Breast epithelium (tissue), 3 donors: ENCODE measurements around the gene CDK11B.

ENCODE experiments used
- CTCF ChIP-seq, 3 donors: fragments of 450-650 bp; IDR thresholded peaks; one replicate each; pipeline ENCODE4 v1.5.1; 2016 to 2017; ENCODE audit warnings: antibody characterized with exemption in 3 of 3, mild to moderate bottlenecking in 3 of 3, moderate library complexity in 3 of 3
- POLR2A ChIP-seq: fragments of 450-650 bp; IDR thresholded peaks from one replicate; pipeline ENCODE4 v1.6.1; 2016; ENCODE audit warnings: antibody characterized with exemption, mild to moderate bottlenecking, moderate library complexity
- POLR2AphosphoS5 ChIP-seq, 3 donors: sonication (generic); formaldehyde crosslinking; IDR thresholded peaks; one replicate each; pipeline ENCODE4 v1.6.1; 2017; ENCODE audit warnings: antibody characterized with exemption in 3 of 3

DNA sequence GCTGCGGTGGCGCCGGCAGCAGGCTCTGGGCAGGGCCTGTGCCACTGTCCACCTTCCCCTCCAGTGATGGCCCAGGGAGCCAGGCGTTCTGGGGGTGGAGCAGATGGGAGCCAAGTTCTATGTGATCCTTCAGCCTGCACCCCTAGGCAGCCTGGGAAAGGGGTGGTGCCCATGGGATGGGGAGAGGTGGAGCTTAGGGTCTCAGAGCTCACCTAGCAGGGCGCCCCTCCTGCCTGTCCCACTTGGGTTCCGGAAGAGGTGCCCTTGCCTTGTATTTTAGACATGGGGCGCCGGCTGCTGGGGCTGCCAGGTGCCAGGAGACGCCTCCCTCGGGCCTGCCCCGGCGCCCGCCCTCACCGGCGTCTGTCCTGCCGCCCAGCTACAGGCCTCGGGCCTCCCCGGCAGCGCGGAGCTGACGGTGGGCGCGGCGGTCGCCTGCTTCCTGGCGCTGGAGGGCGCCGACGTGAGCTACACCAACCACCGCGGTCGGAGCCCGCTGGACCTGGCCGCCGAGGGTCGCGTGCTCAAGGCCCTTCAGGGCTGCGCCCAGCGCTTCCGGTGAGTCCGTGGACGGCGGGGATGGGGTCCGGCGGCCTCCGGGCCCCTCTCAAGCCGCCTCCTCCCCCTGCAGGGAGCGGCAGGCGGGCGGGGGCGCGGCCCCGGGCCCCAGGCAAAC, 29.9 kb downstream of the CDK11B start:
- TF ChIP-seq CTCF (IDR thresholded peaks at IDR 0.05), result no peak
- TF ChIP-seq POLR2A, result no peak
- TF ChIP-seq POLR2AphosphoS5 (IDR thresholded peaks at IDR 0.05), result no peak
